Fibroblast of lung (primary cell): ENCODE data around the gene ZNF366. TPM values are rescaled to one million over a fixed set of nuclear protein-coding genes. Genes with fewer than 3 reads are reported as not detected.

Source experiments
- DNase-seq, 2 donors: peaks; one replicate each; pipeline versions ENCODE4 v3.0.0 to v3.0.0-alpha.2; 2010; ENCODE audit warnings: low read depth in 2 of 2
- H2AFZ ChIP-seq: 2 replicates; pipeline ENCODE4 v1.5.1; 2012; ENCODE audit warnings: low read length, control low read depth, inconsistent platforms
- H3K27ac ChIP-seq: 2 replicates; pipeline ENCODE4 v1.5.1; 2011; ENCODE audit warnings: low read length, control low read depth; ENCODE audit not compliant: insufficient read depth
- H3K27me3 ChIP-seq: 2 replicates; pipeline ENCODE4 v1.5.1; 2011; ENCODE audit warnings: mild to moderate bottlenecking, low read length; ENCODE audit not compliant: control insufficient read depth, insufficient read depth
- H3K36me3 ChIP-seq: 2 replicates; pipeline ENCODE4 v1.5.1; 2011; ENCODE audit warnings: low read length; ENCODE audit not compliant: control insufficient read depth, insufficient read depth
- H3K4me1 ChIP-seq: 2 replicates; pipeline ENCODE4 v1.5.1; 2011; ENCODE audit warnings: low read length; ENCODE audit not compliant: control insufficient read depth, insufficient read depth; ENCODE audit errors: extremely low read depth
- H3K4me2 ChIP-seq: 2 replicates; pipeline ENCODE4 v1.5.1; 2011; ENCODE audit warnings: low read length, control low read depth; ENCODE audit not compliant: insufficient read depth; ENCODE audit errors: extremely low read depth
- H3K4me3 ChIP-seq, 4 experiments: fragments of 200-600 bp in 1 of 4; sonication (generic) in 1 of 4; replicated peaks in 1 of 4; 2 replicates each; pipeline ENCODE4 v1.5.1; 2011 to 2016; ENCODE audit warnings: low read length in 4 of 4, low read depth in 3 of 4, mild to moderate bottlenecking in 3 of 4, control low read depth in 2 of 4, inconsistent platforms in 1 of 4, mixed read lengths in 1 of 4; ENCODE audit not compliant: insufficient read depth in 1 of 4; ENCODE audit errors: control extremely low read depth in 1 of 4
- H3K79me2 ChIP-seq: 2 replicates; pipeline ENCODE4 v1.5.1; 2012; ENCODE audit warnings: mild to moderate bottlenecking, low read length, inconsistent platforms; ENCODE audit not compliant: control insufficient read depth, insufficient read depth
- H3K9ac ChIP-seq: 2 replicates; pipeline ENCODE4 v1.5.1; 2011; ENCODE audit warnings: mild to moderate bottlenecking, low read length, control low read depth; ENCODE audit not compliant: insufficient read depth
- H3K9me3 ChIP-seq: 2 replicates; pipeline ENCODE4 v1.5.1; 2012; ENCODE audit warnings: low read depth, low read length; ENCODE audit not compliant: control insufficient read depth, insufficient read depth
- H4K20me1 ChIP-seq: 2 replicates; pipeline ENCODE4 v1.5.1; 2011; ENCODE audit warnings: low read length; ENCODE audit not compliant: control insufficient read depth, insufficient read depth; ENCODE audit errors: extremely low read depth
- EZH2 ChIP-seq: IDR thresholded peaks from 2 replicates; pipeline ENCODE4 v1.5.1; 2012; ENCODE audit warnings: low read length, control low read depth, mild to moderate bottlenecking; ENCODE audit errors: missing control alignments
- polyA plus RNA-seq, 2 donors: library from polyadenylated mRNA; depleted of rRNA in 1 of 2; stranded (reverse) in 1 of 2; unstranded in 1 of 2; fragments of >200 nt; gene quantifications; 2 replicates each; pipeline ENCODE4 v1.2.1, GENCODE V29; 2011 to 2012; ENCODE audit warnings: missing spikeins in 1 of 2
- total RNA-seq: library from RNA; depleted of rRNA; stranded (reverse); fragments of >200 nt; gene quantifications from 2 replicates; pipeline ENCODE4 v1.2.1, GENCODE V29; 2014
- TF ChIP-seq, protein P1 (sequence below), 2 donors: IDR thresholded peaks in 1 of 2; conservative IDR thresholded peaks in 1 of 2; 1 replicate in 1 of 2; 2 replicates in 1 of 2; pipeline ENCODE4 v1.5.1; 2011 to 2012; ENCODE audit warnings: low read length in 2 of 2, control low read depth in 1 of 2, inconsistent platforms in 1 of 2, low read depth in 1 of 2, mild to moderate bottlenecking in 1 of 2

ZNF366 gene
- total and polyA plus RNA-seq, 2 donors (not counting 1 experiment from before 2014, with no cell fraction given), result not detected

DNA sequence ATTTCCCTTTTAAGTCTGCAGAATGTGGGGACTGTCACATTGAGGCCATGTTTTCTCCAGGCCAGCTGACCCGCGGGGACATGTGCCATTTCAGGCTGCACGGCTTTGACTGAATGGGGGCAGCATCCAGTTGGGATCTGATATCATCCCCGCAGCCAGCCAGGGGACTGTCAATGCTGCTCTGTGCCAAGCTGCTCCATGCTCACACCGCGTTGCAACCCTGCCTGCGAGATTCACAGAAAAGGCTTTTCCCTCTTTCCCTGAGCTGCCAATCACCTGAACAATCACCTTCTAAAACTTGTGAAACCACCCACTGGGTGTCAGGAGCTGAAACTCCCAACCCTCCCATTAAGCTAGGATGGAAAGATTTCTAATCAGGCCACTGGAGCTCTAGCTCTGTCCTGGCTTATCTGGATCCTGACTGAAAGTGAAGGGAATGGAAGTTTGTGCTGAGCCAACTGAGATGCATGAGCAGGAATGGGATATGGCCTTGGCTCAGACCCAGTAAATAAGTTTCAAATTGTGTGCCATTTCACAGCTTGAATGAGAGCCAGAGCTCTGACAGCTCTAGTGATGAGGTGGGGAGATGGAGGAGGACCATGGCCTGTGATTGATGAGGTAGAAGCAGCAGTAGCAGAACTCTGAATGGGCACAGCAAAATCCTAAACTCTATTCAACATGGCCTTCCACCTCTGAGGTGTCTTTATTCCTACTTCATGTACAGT is 34.5 kb upstream of the ZNF366 start:
- Histone ChIP-seq H3K4me2 (no peak overlapping the region), H3K36me3 (no peaks in the 10 kb centered on the region), H4K20me1 (no peaks in the 10 kb centered on the region), H3K79me2 (no peaks in the 10 kb centered on the region), H2AFZ (peak overlapping the region; percentile 57), H3K9me3 (no peaks in the 10 kb centered on the region), H3K27ac (no peak overlapping the region), H3K27me3 (no peaks in the 10 kb centered on the region), H3K4me1 (peaks cover 4% of the 10 kb centered on the region), H3K9ac (no peak overlapping the region), H3K4me3 (no peak overlapping the region)
- TF ChIP-seq EZH2, result no peak
- TF ChIP-seq, protein P1, sequence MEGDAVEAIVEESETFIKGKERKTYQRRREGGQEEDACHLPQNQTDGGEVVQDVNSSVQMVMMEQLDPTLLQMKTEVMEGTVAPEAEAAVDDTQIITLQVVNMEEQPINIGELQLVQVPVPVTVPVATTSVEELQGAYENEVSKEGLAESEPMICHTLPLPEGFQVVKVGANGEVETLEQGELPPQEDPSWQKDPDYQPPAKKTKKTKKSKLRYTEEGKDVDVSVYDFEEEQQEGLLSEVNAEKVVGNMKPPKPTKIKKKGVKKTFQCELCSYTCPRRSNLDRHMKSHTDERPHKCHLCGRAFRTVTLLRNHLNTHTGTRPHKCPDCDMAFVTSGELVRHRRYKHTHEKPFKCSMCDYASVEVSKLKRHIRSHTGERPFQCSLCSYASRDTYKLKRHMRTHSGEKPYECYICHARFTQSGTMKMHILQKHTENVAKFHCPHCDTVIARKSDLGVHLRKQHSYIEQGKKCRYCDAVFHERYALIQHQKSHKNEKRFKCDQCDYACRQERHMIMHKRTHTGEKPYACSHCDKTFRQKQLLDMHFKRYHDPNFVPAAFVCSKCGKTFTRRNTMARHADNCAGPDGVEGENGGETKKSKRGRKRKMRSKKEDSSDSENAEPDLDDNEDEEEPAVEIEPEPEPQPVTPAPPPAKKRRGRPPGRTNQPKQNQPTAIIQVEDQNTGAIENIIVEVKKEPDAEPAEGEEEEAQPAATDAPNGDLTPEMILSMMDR (conservative IDR thresholded peaks at IDR 0.05 in 1 of 2, IDR thresholded peaks at IDR 0.05 in 1 of 2; ENCODE audit: low read depth in 1 of 2, low read length in 2 of 2), result no peak
- no peak for DNase-seq

DNA sequence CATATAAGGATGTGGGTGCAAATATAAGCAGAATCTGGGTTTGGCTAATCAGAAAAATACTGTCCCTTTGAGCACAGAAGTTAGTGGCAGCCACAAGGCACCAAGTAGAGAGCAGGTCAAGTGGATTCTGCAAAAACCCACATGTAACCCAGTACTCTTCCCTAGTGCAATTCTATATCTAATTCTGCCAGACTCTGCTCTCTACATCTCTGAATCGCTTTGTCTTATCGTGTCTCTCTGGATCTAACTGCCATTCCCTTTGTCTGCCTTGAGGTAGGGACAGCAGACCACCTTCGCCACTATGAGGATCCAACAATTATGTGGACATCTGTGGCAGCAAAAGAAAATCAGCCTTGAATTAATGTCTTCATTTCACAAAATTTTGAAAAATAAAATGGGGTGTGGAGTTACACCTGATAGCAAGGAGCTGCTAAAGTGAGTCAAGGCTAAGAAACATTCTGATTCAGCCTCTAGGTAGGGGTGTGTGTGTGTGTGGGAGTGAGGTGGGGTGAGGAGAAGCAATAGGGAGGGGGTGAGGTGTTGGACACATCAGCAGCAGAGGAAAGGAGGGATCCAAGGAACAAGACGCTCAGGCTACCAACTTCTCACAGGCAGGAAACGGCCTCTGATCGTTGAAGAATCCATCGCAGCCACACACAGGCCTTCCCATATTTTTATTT is 33.7 kb upstream of the ZNF366 start:
- Histone ChIP-seq H3K4me1 (peaks cover 4% of the 10 kb centered on the region), H3K4me3 (no peak overlapping the region), H4K20me1 (no peaks in the 10 kb centered on the region), H3K9me3 (no peaks in the 10 kb centered on the region), H3K4me2 (no peak overlapping the region), H3K9ac (no peak overlapping the region), H3K27me3 (no peaks in the 10 kb centered on the region), H3K27ac (no peak overlapping the region), H3K79me2 (no peaks in the 10 kb centered on the region), H3K36me3 (no peaks in the 10 kb centered on the region), H2AFZ (peak overlapping the region; percentile 40)
- no peak for TF ChIP-seq EZH2
- TF ChIP-seq, protein P1 (conservative IDR thresholded peaks at IDR 0.05 in 1 of 2, IDR thresholded peaks at IDR 0.05 in 1 of 2; ENCODE audit: low read depth in 1 of 2, low read length in 2 of 2), result no peak
- DNase-seq, result no peak

DNA sequence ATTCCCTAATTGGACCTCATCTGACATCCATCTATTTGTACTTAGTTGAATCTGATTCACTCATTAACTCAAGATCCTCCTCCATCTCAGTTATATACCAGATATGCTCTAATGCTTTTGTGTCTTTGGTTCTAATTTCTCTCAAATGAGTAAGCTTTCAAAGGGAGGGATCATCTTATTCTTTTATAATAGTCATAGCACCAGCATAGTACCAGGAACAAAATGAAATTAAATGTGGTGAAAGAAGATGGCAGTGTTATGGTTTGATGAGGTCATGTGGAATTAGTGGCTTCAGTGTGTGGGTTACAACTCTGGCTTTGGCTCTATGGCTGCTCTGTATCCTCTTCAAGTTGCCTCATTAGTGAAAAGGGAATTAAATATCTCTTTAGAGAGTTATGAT is 32.5 kb upstream of the ZNF366 start:
- DNase-seq, result no peak
- H2AFZ ChIP-seq, result no peak overlapping the region

More for the DNA sequence above, 32.5 kb upstream of the ZNF366 start:
- no peaks in the 10 kb centered on the region for H4K20me1 ChIP-seq
- TF ChIP-seq, protein P1 (conservative IDR thresholded peaks at IDR 0.05 in 1 of 2, IDR thresholded peaks at IDR 0.05 in 1 of 2; ENCODE audit: low read depth in 1 of 2, low read length in 2 of 2), result no peak
- no peak for TF ChIP-seq EZH2
- no peaks in the 10 kb centered on the region for H3K79me2 ChIP-seq
- no peak overlapping the region for H3K4me3 ChIP-seq
- H3K27me3 ChIP-seq, result no peaks in the 10 kb centered on the region
- H3K27ac ChIP-seq, result no peak overlapping the region
- no peak overlapping the region for H3K4me2 ChIP-seq
- H3K36me3 ChIP-seq, result no peaks in the 10 kb centered on the region
- H3K9ac ChIP-seq, result no peak overlapping the region
- no peaks in the 10 kb centered on the region for H3K9me3 ChIP-seq
- peaks cover 4% of the 10 kb centered on the region for H3K4me1 ChIP-seq
